ENCODE results near the gene PRRC2A.

PRRC2A gene

GRCh38 chr6:31579119-31579505 lies 41.4 kb upstream of the PRRC2A start:
- peaks cover 33% of the 10 kb centered on the region for H3K27me3 ChIP-seq (ENCODE audit: control insufficient read depth, insufficient read depth, low read length)
- H3K36me3 ChIP-seq (ENCODE audit: control insufficient read depth, insufficient read depth, low read length) = no peaks in the 10 kb centered on the region
- no peak overlapping the region for H3K4me3 ChIP-seq (ENCODE audit: low read length)
- H3K9ac ChIP-seq (ENCODE audit: low read length) = no peak overlapping the region
- H3K4me1 ChIP-seq (ENCODE audit: control insufficient read depth, insufficient read depth, low read length) = peaks cover 11% of the 10 kb centered on the region
- no peaks in the 10 kb centered on the region for H3K9me3 ChIP-seq (ENCODE audit: control insufficient read depth, low read length)

GRCh38 chr6:31579546-31580437 lies 40.7 kb upstream of the PRRC2A start:
- Histone ChIP-seq H3K27me3 (ENCODE audit: control insufficient read depth, insufficient read depth, low read length) (peaks cover 33% of the 10 kb centered on the region), H3K4me1 (ENCODE audit: control insufficient read depth, insufficient read depth, low read length) (peaks cover 11% of the 10 kb centered on the region), H3K4me3 (ENCODE audit: low read length) (no peak overlapping the region), H3K36me3 (ENCODE audit: control insufficient read depth, insufficient read depth, low read length) (no peaks in the 10 kb centered on the region), H3K9me3 (ENCODE audit: control insufficient read depth, low read length) (no peaks in the 10 kb centered on the region), H3K9ac (ENCODE audit: low read length) (no peak overlapping the region)

- peaks cover 28% of the 10 kb centered on the region for H3K27me3 ChIP-seq (ENCODE audit: control insufficient read depth, insufficient read depth, low read length)
- peaks cover 11% of the 10 kb centered on the region for H3K4me1 ChIP-seq (ENCODE audit: control insufficient read depth, insufficient read depth, low read length)
- H3K9ac ChIP-seq (ENCODE audit: low read length) = peak overlapping the region; percentile 87
- H3K4me3 ChIP-seq (ENCODE audit: low read length) = no peak overlapping the region
- no peaks in the 10 kb centered on the region for H3K9me3 ChIP-seq (ENCODE audit: control insufficient read depth, low read length)
- H3K36me3 ChIP-seq (ENCODE audit: control insufficient read depth, insufficient read depth, low read length) = no peaks in the 10 kb centered on the region
These were observed 40.1 kb upstream of the PRRC2A start for GRCh38 chr6:31580438-31580740.

- H3K4me3 ChIP-seq (ENCODE audit: low read length) = peak overlapping the region; percentile 82
- peaks cover 27% of the 10 kb centered on the region for H3K27me3 ChIP-seq (ENCODE audit: control insufficient read depth, insufficient read depth, low read length)
- no peaks in the 10 kb centered on the region for H3K9me3 ChIP-seq (ENCODE audit: control insufficient read depth, low read length)
- H3K9ac ChIP-seq (ENCODE audit: low read length) = peak overlapping the region; percentile 87
- no peaks in the 10 kb centered on the region for H3K36me3 ChIP-seq (ENCODE audit: control insufficient read depth, insufficient read depth, low read length)
- H3K4me1 ChIP-seq (ENCODE audit: control insufficient read depth, insufficient read depth, low read length) = peaks cover 11% of the 10 kb centered on the region
These were observed 39.6 kb upstream of the PRRC2A start for GRCh38 chr6:31580807-31581433.

- Histone ChIP-seq H3K9me3 (ENCODE audit: control insufficient read depth, low read length) (no peaks in the 10 kb centered on the region), H3K4me1 (ENCODE audit: control insufficient read depth, insufficient read depth, low read length) (peaks cover 11% of the 10 kb centered on the region), H3K27me3 (ENCODE audit: control insufficient read depth, insufficient read depth, low read length) (peaks cover 30% of the 10 kb centered on the region), H3K36me3 (ENCODE audit: control insufficient read depth, insufficient read depth, low read length) (no peaks in the 10 kb centered on the region), H3K9ac (ENCODE audit: low read length) (peak overlapping the region; percentile 87), H3K4me3 (ENCODE audit: low read length) (peak overlapping the region; percentile 82)
These were observed 38.9 kb upstream of the PRRC2A start for GRCh38 chr6:31581434-31582229.

- H3K4me1 ChIP-seq (ENCODE audit: control insufficient read depth, insufficient read depth, low read length) = peaks cover 11% of the 10 kb centered on the region
- peak within 1 kb of the TSS; percentile 87 for H3K9ac ChIP-seq (ENCODE audit: low read length)
- H3K27me3 ChIP-seq (ENCODE audit: control insufficient read depth, insufficient read depth, low read length) = peaks cover 32% of the 10 kb centered on the region
- no peaks in the 10 kb centered on the region for H3K9me3 ChIP-seq (ENCODE audit: control insufficient read depth, low read length)
- no peaks in the 10 kb centered on the region for H3K36me3 ChIP-seq (ENCODE audit: control insufficient read depth, insufficient read depth, low read length)
- peak within 1 kb of the TSS; percentile 82 for H3K4me3 ChIP-seq (ENCODE audit: low read length)
These were observed 38.3 kb upstream of the PRRC2A start, which contains the start of gene LTB for GRCh38 chr6:31582230-31582643. LTB (minus strand) TSS chr6:31582424; CDS start chr6:31582417, 7 bp downstream.

GRCh38 chr6:31585491-31585890 lies 35.0 kb upstream of the PRRC2A start:
- no peak overlapping the region for H3K4me3 ChIP-seq (ENCODE audit: low read length)
- H3K9me3 ChIP-seq (ENCODE audit: control insufficient read depth, low read length) = no peaks in the 10 kb centered on the region
- H3K4me1 ChIP-seq (ENCODE audit: control insufficient read depth, insufficient read depth, low read length) = peaks cover 9% of the 10 kb centered on the region
- H3K27me3 ChIP-seq (ENCODE audit: control insufficient read depth, insufficient read depth, low read length) = peaks cover 26% of the 10 kb centered on the region
- H3K9ac ChIP-seq (ENCODE audit: low read length) = no peak overlapping the region
- H3K36me3 ChIP-seq (ENCODE audit: control insufficient read depth, insufficient read depth, low read length) = no peaks in the 10 kb centered on the region

- no peaks in the 10 kb centered on the region for H3K9me3 ChIP-seq (ENCODE audit: control insufficient read depth, low read length)
- no peak within 1 kb of the TSS for H3K9ac ChIP-seq (ENCODE audit: low read length)
- H3K4me3 ChIP-seq (ENCODE audit: low read length) = no peak within 1 kb of the TSS
- peaks cover 24% of the 10 kb centered on the region for H3K27me3 ChIP-seq (ENCODE audit: control insufficient read depth, insufficient read depth, low read length)
- H3K36me3 ChIP-seq (ENCODE audit: control insufficient read depth, insufficient read depth, low read length) = no peaks in the 10 kb centered on the region
- H3K4me1 ChIP-seq (ENCODE audit: control insufficient read depth, insufficient read depth, low read length) = peaks cover 5% of the 10 kb centered on the region
These were observed 34.5 kb upstream of the PRRC2A start, which contains the start of gene LST1 for GRCh38 chr6:31586008-31586407. LST1 (plus strand) TSS chr6:31586277; CDS start chr6:31587300, 1,023 bp downstream.

GRCh38 chr6:31586599-31587281 lies 33.8 kb upstream of the PRRC2A start:
- no peak overlapping the region for H3K4me3 ChIP-seq (ENCODE audit: low read length)
- no peaks in the 10 kb centered on the region for H3K4me1 ChIP-seq (ENCODE audit: control insufficient read depth, insufficient read depth, low read length)
- H3K36me3 ChIP-seq (ENCODE audit: control insufficient read depth, insufficient read depth, low read length) = no peaks in the 10 kb centered on the region
- no peaks in the 10 kb centered on the region for H3K9me3 ChIP-seq (ENCODE audit: control insufficient read depth, low read length)
- H3K27me3 ChIP-seq (ENCODE audit: control insufficient read depth, insufficient read depth, low read length) = peaks cover 16% of the 10 kb centered on the region
- no peak overlapping the region for H3K9ac ChIP-seq (ENCODE audit: low read length)

GRCh38 chr6:31587791-31588777 lies 32.4 kb upstream of the PRRC2A start:
- Histone ChIP-seq H3K27me3 (ENCODE audit: control insufficient read depth, insufficient read depth, low read length) (peaks cover 5% of the 10 kb centered on the region), H3K9me3 (ENCODE audit: control insufficient read depth, low read length) (no peaks in the 10 kb centered on the region), H3K9ac (ENCODE audit: low read length) (no peak overlapping the region), H3K4me1 (ENCODE audit: control insufficient read depth, insufficient read depth, low read length) (no peaks in the 10 kb centered on the region), H3K36me3 (ENCODE audit: control insufficient read depth, insufficient read depth, low read length) (no peaks in the 10 kb centered on the region), H3K4me3 (ENCODE audit: low read length) (no peak overlapping the region)

Measured in mucosa of stomach (tissue), 1 donor.